EH (cell line): ENCODE data around the gene FH.

Experiments
- DNase-seq: peaks from one replicate; pipeline ENCODE4 v3.0.0-alpha.2; 2015; ENCODE audit warnings: low read depth

FH gene

GRCh38 chr1:241457421-241457820 lies 62.1 kb downstream of the FH start:
- no peak for DNase-seq

GRCh38 chr1:241456743-241457142 lies 62.8 kb downstream of the FH start:
- no peak for DNase-seq

GRCh38 chr1:241453732-241454131 lies 65.8 kb downstream of the FH start:
- DNase-seq: no peak

GRCh38 chr1:241451956-241452355 lies 67.6 kb downstream of the FH start:
- DNase-seq: no peak
